Stomach (tissue), 4 donors: ENCODE data around the gene DGLUCY.

Source experiments
- POLR2A ChIP-seq, 4 donors: fragments of 450-650 bp; IDR thresholded peaks; one replicate each; pipeline ENCODE4 v1.6.1; 2016; ENCODE audit warnings: antibody characterized with exemption in 4 of 4, control low read depth in 2 of 4, mild to moderate bottlenecking in 1 of 4, moderate library complexity in 1 of 4
- TF ChIP-seq, protein P1 (sequence below), 7 experiments: fragments of 450-650 bp in 4 of 7; fragments of 200-600 bp in 3 of 7; sonication (generic) in 3 of 7; IDR thresholded peaks; one replicate each; pipeline ENCODE4 v1.5.1; 2016 to 2019; ENCODE audit warnings: antibody characterized with exemption in 7 of 7, control low read depth in 2 of 7, mild to moderate bottlenecking in 1 of 7

DNA sequence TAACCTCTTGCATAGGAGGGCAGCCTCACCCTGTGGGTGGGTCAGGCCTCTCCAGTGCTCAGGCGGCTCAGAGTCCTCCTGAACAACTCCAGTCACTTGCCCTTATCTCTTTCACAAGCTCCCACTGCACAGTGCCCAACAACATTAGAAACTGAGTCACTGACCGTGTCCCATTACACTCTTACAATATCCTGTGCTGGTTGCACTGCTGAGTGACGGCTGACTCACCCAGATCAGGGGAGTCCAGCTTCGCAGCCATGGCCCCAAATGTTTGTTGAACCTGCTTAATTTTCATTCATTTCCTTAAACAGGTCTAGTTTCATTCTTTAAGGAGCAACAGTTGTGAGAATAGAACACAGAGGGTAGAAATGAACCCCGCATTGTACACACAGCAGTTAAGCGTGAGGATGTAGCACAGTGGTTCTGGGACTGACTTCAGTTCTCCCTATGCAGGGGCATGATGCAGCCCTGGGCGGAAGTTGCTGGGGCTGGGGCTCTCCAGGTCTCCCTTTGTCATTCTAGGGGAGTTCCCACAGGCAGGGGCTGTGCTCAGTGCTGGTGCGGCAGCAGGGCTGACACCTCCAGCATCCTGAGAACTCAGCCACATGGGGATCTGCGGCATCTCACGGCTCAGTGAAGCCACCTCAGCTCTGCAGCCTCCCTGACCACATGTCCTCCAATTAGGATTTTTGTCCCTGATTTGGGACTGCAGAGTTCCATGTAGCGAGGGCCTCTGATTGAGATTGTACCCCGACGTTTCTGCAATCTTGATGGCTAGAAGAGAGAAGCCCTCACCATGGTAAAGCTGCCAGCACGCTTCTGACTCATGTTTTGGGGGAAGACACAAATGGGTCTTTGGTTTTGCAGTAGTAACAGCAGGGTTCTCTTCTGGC lies 114.5 kb downstream of the DGLUCY start:
- TF ChIP-seq, protein P1, sequence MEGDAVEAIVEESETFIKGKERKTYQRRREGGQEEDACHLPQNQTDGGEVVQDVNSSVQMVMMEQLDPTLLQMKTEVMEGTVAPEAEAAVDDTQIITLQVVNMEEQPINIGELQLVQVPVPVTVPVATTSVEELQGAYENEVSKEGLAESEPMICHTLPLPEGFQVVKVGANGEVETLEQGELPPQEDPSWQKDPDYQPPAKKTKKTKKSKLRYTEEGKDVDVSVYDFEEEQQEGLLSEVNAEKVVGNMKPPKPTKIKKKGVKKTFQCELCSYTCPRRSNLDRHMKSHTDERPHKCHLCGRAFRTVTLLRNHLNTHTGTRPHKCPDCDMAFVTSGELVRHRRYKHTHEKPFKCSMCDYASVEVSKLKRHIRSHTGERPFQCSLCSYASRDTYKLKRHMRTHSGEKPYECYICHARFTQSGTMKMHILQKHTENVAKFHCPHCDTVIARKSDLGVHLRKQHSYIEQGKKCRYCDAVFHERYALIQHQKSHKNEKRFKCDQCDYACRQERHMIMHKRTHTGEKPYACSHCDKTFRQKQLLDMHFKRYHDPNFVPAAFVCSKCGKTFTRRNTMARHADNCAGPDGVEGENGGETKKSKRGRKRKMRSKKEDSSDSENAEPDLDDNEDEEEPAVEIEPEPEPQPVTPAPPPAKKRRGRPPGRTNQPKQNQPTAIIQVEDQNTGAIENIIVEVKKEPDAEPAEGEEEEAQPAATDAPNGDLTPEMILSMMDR (IDR thresholded peaks at IDR 0.05) = no peak
- TF ChIP-seq POLR2A (IDR thresholded peaks at IDR 0.05) = no peak
